LNCaP clone FGC (cell line): ENCODE measurements around the gene PHC3.
"Not testable (repeated sequence)": the region's sequence is repeated elsewhere in the genome, so short reads cannot be mapped to it uniquely, and the experiment has no call there.

Experiments used
- DNase-seq: peaks from one replicate; pipeline ENCODE4 v3.0.0-alpha.2; 2011; ENCODE audit warnings: low read depth
- H3K4me3 ChIP-seq: 2 replicates; pipeline ENCODE4 v1.5.1; 2011; ENCODE audit warnings: mild to moderate bottlenecking, low read depth, low read length, control low read depth
- CTCF ChIP-seq: IDR thresholded peaks from 2 replicates; pipeline ENCODE4 v1.5.1; 2012; ENCODE audit warnings: mild to moderate bottlenecking; ENCODE audit not compliant: control insufficient read depth, insufficient read depth; ENCODE audit errors: extremely low read depth

The PHC3 gene

GRCh38 chr3:170220871-170221270 is 39.3 kb upstream of the PHC3 start:
- TF ChIP-seq CTCF = no peak
- DNase-seq = no peak

GRCh38 chr3:170219850-170220249 is 38.3 kb upstream of the PHC3 start:
- no peak for TF ChIP-seq CTCF
- H3K4me3 ChIP-seq = no peak overlapping the region
- no peak for DNase-seq

More at GRCh38 chr3:170220871-170221270, 39.3 kb upstream of the PHC3 start:
- no peak overlapping the region for H3K4me3 ChIP-seq

- TF ChIP-seq CTCF = no peak
- no peak for DNase-seq
- H3K4me3 ChIP-seq = no peak overlapping the region
Observed at GRCh38 chr3:170211668-170212067, 30.1 kb upstream of the PHC3 start.

- DNase-seq = no peak
- H3K4me3 ChIP-seq = no peak overlapping the region
- no peak for TF ChIP-seq CTCF
Observed at GRCh38 chr3:170207717-170208116, 26.2 kb upstream of the PHC3 start.

GRCh38 chr3:170206164-170206762 is 24.7 kb upstream of the PHC3 start:
- not testable (repeated sequence) for DNase-seq, H3K4me3 ChIP-seq

- H3K4me3 ChIP-seq = no peak overlapping the region
- TF ChIP-seq CTCF = no peak
- no peak for DNase-seq
Observed at GRCh38 chr3:170205302-170205701, 23.8 kb upstream of the PHC3 start.

- DNase-seq = no peak
- TF ChIP-seq CTCF = no peak
- no peak overlapping the region for H3K4me3 ChIP-seq
Observed at GRCh38 chr3:170204509-170204908, 23.0 kb upstream of the PHC3 start.
